Glutamatergic neuron (in vitro differentiated cells): ENCODE data around the gene RNF167. TPM values are rescaled to one million over a fixed set of nuclear protein-coding genes. Genes with fewer than 3 reads are reported as not detected.

ENCODE experiments used
- DNase-seq: peaks from one replicate; pipeline ENCODE4 v3.0.0; 2022
- H3K27ac Mint-ChIP-seq: one replicate; pipeline ENCODE4 v1.8.0; 2020; ENCODE audit warnings: mild to moderate bottlenecking, mixed read lengths, inconsistent platforms; ENCODE audit not compliant: unreplicated experiment
- H3K27me3 Mint-ChIP-seq: one replicate; pipeline ENCODE4 v1.8.0; 2020; ENCODE audit warnings: mild to moderate bottlenecking, moderate library complexity, mixed read lengths, inconsistent platforms; ENCODE audit not compliant: unreplicated experiment
- H3K36me3 Mint-ChIP-seq: one replicate; pipeline ENCODE4 v1.8.0; 2020; ENCODE audit warnings: mild to moderate bottlenecking, mixed read lengths, inconsistent platforms; ENCODE audit not compliant: unreplicated experiment
- H3K4me1 Mint-ChIP-seq: one replicate; pipeline ENCODE4 v1.8.0; 2020; ENCODE audit warnings: mild to moderate bottlenecking, low read depth, mixed read lengths, inconsistent platforms; ENCODE audit not compliant: unreplicated experiment
- H3K4me3 Mint-ChIP-seq: one replicate; pipeline ENCODE4 v1.8.0; 2020; ENCODE audit warnings: mild to moderate bottlenecking, mixed read lengths, inconsistent platforms; ENCODE audit not compliant: unreplicated experiment
- H3K9me3 Mint-ChIP-seq: one replicate; pipeline ENCODE4 v1.8.0; 2020; ENCODE audit warnings: mild to moderate bottlenecking, moderate library complexity, mixed read lengths, inconsistent platforms; ENCODE audit not compliant: unreplicated experiment
- microRNA-seq: library from miRNA; unstranded; fragments of <30 nt; microRNA quantifications from one replicate; pipeline ENCODE4, GENCODE V29; 2020; ENCODE audit not compliant: unreplicated experiment
- total RNA-seq: library from RNA; stranded (reverse); fragmentation: NEBNext Ultra II Directional; extraction: Animal tissue kit (Norgen Biotek cat#: 25700); gene quantifications from one replicate; pipeline ENCODE4 v1.2.1, GENCODE V29; 2021; ENCODE audit not compliant: unreplicated experiment
- TF ChIP-seq, protein P1 (sequence below): fragments of 200-600 bp; sonication (generic); IDR thresholded peaks from one replicate; pipeline ENCODE4 v1.5.0; 2021; ENCODE audit not compliant: partially characterized antibody, unreplicated experiment

The RNF167 gene
- total RNA-seq, 1 donor from 2014 or later, result 96.1 TPM

DNA sequence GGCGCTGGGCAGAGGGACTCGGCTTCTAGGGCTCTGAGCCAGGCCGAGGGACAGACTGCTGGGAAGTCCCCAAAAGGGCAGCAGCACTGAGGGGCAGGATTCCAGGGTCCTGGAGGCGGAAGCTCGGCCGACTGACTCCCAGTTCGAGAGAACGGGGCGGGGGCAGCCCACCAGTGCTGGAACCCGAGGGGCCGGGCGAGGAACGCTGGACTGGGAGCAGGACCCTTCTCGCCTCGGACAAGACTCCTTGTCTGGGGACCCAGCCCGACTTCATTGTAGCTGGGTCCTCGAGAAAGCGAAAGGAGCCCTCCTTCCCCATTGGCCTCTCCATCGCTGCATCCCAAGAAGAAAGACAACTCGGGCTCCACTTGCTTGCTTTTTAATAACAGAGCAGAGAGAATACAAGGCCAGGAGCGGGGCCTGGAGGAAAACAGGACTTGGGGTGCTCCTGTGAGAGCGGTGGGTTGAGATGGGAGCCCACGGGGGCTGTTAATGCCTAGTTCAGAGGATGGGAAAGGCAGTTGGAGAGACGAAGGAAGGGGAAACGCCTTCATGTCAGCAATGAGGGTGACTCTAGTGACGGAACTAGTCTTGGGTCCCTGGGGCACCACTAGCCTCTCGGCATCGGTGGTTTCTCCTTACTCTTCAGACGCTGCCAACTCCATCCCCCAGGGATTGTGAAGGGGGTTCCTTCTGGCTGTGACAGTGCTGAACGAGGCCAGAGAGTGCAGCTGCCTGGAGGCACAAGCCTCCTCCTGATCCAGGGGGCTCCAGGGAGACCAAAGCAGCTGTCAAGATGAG, 47.9 kb downstream of the RNF167 start:
- TF ChIP-seq, protein P1, sequence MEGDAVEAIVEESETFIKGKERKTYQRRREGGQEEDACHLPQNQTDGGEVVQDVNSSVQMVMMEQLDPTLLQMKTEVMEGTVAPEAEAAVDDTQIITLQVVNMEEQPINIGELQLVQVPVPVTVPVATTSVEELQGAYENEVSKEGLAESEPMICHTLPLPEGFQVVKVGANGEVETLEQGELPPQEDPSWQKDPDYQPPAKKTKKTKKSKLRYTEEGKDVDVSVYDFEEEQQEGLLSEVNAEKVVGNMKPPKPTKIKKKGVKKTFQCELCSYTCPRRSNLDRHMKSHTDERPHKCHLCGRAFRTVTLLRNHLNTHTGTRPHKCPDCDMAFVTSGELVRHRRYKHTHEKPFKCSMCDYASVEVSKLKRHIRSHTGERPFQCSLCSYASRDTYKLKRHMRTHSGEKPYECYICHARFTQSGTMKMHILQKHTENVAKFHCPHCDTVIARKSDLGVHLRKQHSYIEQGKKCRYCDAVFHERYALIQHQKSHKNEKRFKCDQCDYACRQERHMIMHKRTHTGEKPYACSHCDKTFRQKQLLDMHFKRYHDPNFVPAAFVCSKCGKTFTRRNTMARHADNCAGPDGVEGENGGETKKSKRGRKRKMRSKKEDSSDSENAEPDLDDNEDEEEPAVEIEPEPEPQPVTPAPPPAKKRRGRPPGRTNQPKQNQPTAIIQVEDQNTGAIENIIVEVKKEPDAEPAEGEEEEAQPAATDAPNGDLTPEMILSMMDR, result no peak
- DNase-seq, result no peak
- Mint-ChIP-seq H3K9me3 (peaks cover 6% of the 10 kb centered on the region), H3K27ac (peak overlapping the region; percentile 64), H3K4me3 (peak overlapping the region; percentile 86), H3K36me3 (no peaks in the 10 kb centered on the region), H3K4me1 (peaks cover 16% of the 10 kb centered on the region), H3K27me3 (peaks cover 5% of the 10 kb centered on the region)

DNA sequence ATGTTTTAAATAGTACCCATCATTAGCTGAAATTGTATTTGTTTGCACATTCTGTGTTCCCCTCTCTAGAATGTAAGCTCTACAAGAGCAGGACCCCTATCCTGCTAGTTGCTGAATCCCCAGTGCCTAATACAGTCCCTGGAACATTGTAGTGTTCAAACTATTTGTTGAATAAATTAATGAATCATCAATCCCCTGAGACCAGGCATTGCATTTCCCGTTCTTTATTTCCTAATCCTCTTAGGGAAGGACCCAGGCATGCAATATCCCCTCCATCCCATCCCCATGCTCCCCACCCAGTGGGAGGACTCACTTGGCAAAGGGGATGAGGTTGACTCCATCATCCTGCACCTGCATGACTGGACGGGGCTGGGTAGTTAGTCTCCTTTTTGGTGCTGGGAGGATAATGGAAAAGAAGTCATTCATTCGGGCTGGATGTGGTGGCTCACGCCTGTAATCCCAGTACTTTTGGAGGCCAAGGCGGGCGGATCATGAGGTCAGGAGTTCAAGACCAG, 54.1 kb downstream of the RNF167 start:
- Mint-ChIP-seq H3K9me3 (peaks cover 3% of the 10 kb centered on the region), H3K4me1 (peaks cover 5% of the 10 kb centered on the region), H3K27ac (no peak overlapping the region), H3K4me3 (no peak overlapping the region), H3K36me3 (no peaks in the 10 kb centered on the region), H3K27me3 (peaks cover 4% of the 10 kb centered on the region)
- TF ChIP-seq, protein P1, result no peak
- DNase-seq, result no peak

Small RNAs within 50 kb of the gene (microRNA-seq; reads per million reads assigned to microRNA genes)
- 0.41 reads per million for gene MIR6864
- 1.4 reads per million, percentile 3 among the genes with 10 or more reads in this experiment for gene MIR6865

Other genes with a start within 250 kb of the RNF167 start
- gene PELP1, start 236.1 kb upstream of the RNF167 start, total RNA-seq, result 63.7 TPM
- 106 TPM for gene ARRB2, start 229.6 kb upstream of the RNF167 start, total RNA-seq
- 12.5 TPM for gene MED11, start 208.8 kb upstream of the RNF167 start, total RNA-seq
- gene ZMYND15, start 200.4 kb upstream of the RNF167 start, total RNA-seq, result not detected
- gene CXCL16, start 200.3 kb upstream of the RNF167 start, total RNA-seq, result not detected
- not detected for gene TM4SF5, start 168.4 kb upstream of the RNF167 start, total RNA-seq
- gene VMO1, start 153.9 kb upstream of the RNF167 start, total RNA-seq, result 2.5 TPM
- not detected for gene GLTPD2, start 151.3 kb upstream of the RNF167 start, total RNA-seq
- gene PSMB6, start 144.1 kb upstream of the RNF167 start, total RNA-seq, result 128 TPM
- gene PLD2, start 133.1 kb upstream of the RNF167 start, total RNA-seq, result 61.4 TPM
- 130 TPM for gene MINK1, start 106.9 kb upstream of the RNF167 start, total RNA-seq
- gene C17orf107, start 40.7 kb upstream of the RNF167 start, total RNA-seq, result 11.1 TPM
- gene CHRNE, start 37.2 kb upstream of the RNF167 start, total RNA-seq, result 0.69 TPM
- 0.47 TPM for gene GP1BA, start 8.0 kb upstream of the RNF167 start, total RNA-seq
- 72.2 TPM for gene SLC25A11, start 222 bp upstream of the RNF167 start, total RNA-seq
- 356 TPM for gene PFN1, start 8.3 kb downstream of the RNF167 start, total RNA-seq
- gene ENO3, start 10.9 kb downstream of the RNF167 start, total RNA-seq, result 62.1 TPM
- 69.6 TPM for gene SPAG7, start 27.5 kb downstream of the RNF167 start, total RNA-seq
- 61.4 TPM for gene CAMTA2, start 47.4 kb downstream of the RNF167 start, total RNA-seq
- 0.44 TPM for gene INCA1, start 57.3 kb downstream of the RNF167 start, total RNA-seq
- 5.6 TPM for gene KIF1C, start 57.7 kb downstream of the RNF167 start, total RNA-seq
- not detected for gene SLC52A1, start 95.2 kb downstream of the RNF167 start, total RNA-seq
- gene ZFP3, start 138.2 kb downstream of the RNF167 start, total RNA-seq, result 4.9 TPM
- gene ZNF232, start 171.6 kb downstream of the RNF167 start, total RNA-seq, result 44.5 TPM
- 4.7 TPM for gene USP6, start 175.8 kb downstream of the RNF167 start, total RNA-seq